RWPE2 (cell line): ENCODE measurements around the gene RNASE13.

Source experiments
- ATAC-seq: fragments of 200-7000 bp; cut with Tn5 transposase; 3 replicates; pipeline ENCODE4 v1.9.1; 2021; ENCODE audit warnings: low read depth
- DNase-seq: peaks from one replicate; pipeline ENCODE4 v3.0.0-alpha.2; 2020; ENCODE audit warnings: low spot score
- H3K27ac ChIP-seq: fragments of 450-650 bp; 2 replicates; pipeline ENCODE4 v1.5.1; 2017; ENCODE audit warnings: mild to moderate bottlenecking; ENCODE audit not compliant: poor library complexity, severe bottlenecking
- H3K27me3 ChIP-seq: fragments of 250-450 bp; sonication (Bioruptor Pico); 2 replicates; pipeline ENCODE4 v1.5.1; 2021; ENCODE audit warnings: mild to moderate bottlenecking, moderate library complexity; ENCODE audit not compliant: insufficient read depth, poor library complexity, severe bottlenecking
- H3K36me3 ChIP-seq: fragments of 250-450 bp; sonication (Bioruptor Pico); 2 replicates; pipeline ENCODE4 v1.5.1; 2020; ENCODE audit warnings: low read depth, mild to moderate bottlenecking, moderate library complexity
- H3K4me1 ChIP-seq: fragments of 250-450 bp; sonication (Bioruptor Pico); 2 replicates; pipeline ENCODE4 v1.5.1; 2021; ENCODE audit warnings: mild to moderate bottlenecking, moderate library complexity; ENCODE audit not compliant: insufficient read depth, poor library complexity, severe bottlenecking
- H3K4me3 ChIP-seq: fragments of 250-450 bp; sonication (Bioruptor Pico); 2 replicates; pipeline ENCODE4 v1.5.1; 2021; ENCODE audit warnings: mild to moderate bottlenecking, moderate library complexity; ENCODE audit not compliant: severe bottlenecking
- H3K9me3 ChIP-seq: fragments of 250-450 bp; sonication (Bioruptor Pico); 2 replicates; pipeline ENCODE4 v1.5.1; 2021; ENCODE audit warnings: mild to moderate bottlenecking, moderate library complexity; ENCODE audit not compliant: severe bottlenecking
- TF ChIP-seq, protein P1 (sequence below): fragments of 450-650 bp; IDR thresholded peaks from one replicate; pipeline ENCODE4 v1.5.1; 2017; ENCODE audit warnings: mild to moderate bottlenecking, moderate library complexity; ENCODE audit not compliant: poor library complexity, severe bottlenecking

RNASE13 gene

DNA sequence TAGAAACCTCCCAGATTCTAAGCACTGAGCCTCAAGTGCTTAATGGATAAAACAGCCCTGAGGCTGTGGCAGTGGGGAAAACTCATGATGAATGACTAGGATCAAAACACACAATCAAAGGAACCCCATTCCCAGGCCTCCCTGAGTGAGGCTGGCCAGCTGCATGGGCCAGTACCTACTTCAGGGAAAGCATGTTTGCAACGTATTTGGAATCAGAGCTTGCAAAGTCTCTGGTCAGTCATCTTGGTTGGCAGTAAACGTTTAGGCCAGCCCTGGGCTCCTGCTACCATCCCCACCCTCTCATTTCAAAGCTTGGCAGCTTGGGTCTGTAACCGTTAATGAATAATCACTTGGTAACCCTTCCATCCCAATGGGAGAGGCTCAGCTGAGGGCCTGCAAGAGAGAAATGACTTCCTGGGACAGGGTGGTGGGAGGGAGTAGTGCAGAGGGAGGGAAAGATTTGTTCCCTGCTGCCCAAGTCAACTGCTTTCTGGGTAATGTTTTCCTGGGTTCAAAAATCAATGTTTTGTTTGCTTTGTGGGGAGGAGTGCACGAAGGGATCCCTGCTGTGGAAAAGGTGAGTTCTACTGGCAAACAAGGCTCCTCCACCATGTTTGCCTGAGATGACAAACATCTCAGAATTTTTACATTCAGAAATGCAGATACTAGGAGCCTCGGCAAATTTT lies 21.0 kb upstream of the RNASE13 start:
- Histone ChIP-seq H3K4me3 (no peak overlapping the region), H3K9me3 (no peaks in the 10 kb centered on the region), H3K36me3 (no peaks in the 10 kb centered on the region), H3K27ac (no peak overlapping the region), H3K27me3 (no peaks in the 10 kb centered on the region), H3K4me1 (no peaks in the 10 kb centered on the region)
- DNase-seq (no peak), ATAC-seq (no peak)
- TF ChIP-seq, protein P1, sequence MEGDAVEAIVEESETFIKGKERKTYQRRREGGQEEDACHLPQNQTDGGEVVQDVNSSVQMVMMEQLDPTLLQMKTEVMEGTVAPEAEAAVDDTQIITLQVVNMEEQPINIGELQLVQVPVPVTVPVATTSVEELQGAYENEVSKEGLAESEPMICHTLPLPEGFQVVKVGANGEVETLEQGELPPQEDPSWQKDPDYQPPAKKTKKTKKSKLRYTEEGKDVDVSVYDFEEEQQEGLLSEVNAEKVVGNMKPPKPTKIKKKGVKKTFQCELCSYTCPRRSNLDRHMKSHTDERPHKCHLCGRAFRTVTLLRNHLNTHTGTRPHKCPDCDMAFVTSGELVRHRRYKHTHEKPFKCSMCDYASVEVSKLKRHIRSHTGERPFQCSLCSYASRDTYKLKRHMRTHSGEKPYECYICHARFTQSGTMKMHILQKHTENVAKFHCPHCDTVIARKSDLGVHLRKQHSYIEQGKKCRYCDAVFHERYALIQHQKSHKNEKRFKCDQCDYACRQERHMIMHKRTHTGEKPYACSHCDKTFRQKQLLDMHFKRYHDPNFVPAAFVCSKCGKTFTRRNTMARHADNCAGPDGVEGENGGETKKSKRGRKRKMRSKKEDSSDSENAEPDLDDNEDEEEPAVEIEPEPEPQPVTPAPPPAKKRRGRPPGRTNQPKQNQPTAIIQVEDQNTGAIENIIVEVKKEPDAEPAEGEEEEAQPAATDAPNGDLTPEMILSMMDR, result no peak

- Histone ChIP-seq H3K27ac (no peak overlapping the region), H3K4me1 (no peaks in the 10 kb centered on the region), H3K36me3 (no peaks in the 10 kb centered on the region), H3K4me3 (no peak overlapping the region), H3K9me3 (no peaks in the 10 kb centered on the region), H3K27me3 (no peaks in the 10 kb centered on the region)
- no peak for ATAC-seq
- no peak for DNase-seq
- TF ChIP-seq, protein P1, result no peak
These were observed 20.1 kb upstream of the RNASE13 start for GRCh38 chr14:21054768-21055145.

DNA sequence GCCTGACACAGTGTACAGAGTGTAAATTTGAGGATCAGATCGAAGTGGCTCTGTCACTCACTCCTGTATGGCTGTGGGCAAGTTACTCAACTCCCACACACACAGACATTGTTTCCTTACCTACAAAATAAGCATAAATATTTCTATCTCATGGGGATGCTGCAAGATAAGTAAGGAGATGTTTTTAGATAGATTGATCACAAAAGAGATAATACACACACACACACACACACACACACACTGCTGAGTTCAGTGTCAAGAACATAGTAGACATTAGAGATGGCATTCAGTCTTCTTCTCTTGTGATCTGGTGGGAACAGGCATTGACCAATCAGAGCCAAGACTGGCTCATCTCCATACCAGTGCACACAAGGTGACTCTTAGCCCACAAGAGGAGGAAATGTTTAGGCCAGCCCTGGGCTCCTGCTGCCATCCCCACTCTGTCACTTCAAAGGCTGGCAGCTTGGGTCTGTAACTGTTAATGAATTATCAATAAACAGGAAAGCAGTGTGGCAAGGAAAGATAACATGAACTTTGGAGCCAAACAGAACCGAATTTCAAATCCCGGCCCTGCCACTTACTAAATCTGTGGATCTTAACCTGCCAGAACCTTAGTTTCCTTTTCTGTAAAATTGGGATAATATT lies 19.6 kb upstream of the RNASE13 start:
- ATAC-seq (no peak), DNase-seq (no peak)
- H3K36me3 ChIP-seq, result no peaks in the 10 kb centered on the region
- no peaks in the 10 kb centered on the region for H3K9me3 ChIP-seq
- H3K27me3 ChIP-seq, result no peaks in the 10 kb centered on the region
- TF ChIP-seq, protein P1, result no peak
- H3K4me3 ChIP-seq, result no peak overlapping the region
- H3K4me1 ChIP-seq, result no peaks in the 10 kb centered on the region
- no peak overlapping the region for H3K27ac ChIP-seq

GRCh38 chr14:21053184-21054122 lies 18.8 kb upstream of the RNASE13 start:
- H3K27ac ChIP-seq, result no peak overlapping the region
- TF ChIP-seq, protein P1, result no peak
- no peak for ATAC-seq

More at GRCh38 chr14:21053184-21054122, 18.8 kb upstream of the RNASE13 start:
- no peak overlapping the region for H3K4me3 ChIP-seq
- no peaks in the 10 kb centered on the region for H3K4me1 ChIP-seq
- no peaks in the 10 kb centered on the region for H3K9me3 ChIP-seq
- H3K27me3 ChIP-seq, result no peaks in the 10 kb centered on the region
- no peaks in the 10 kb centered on the region for H3K36me3 ChIP-seq
- DNase-seq, result no peak
